GM23338 (cell line): ENCODE measurements around the gene PID1. TPM values are rescaled to one million over a fixed set of nuclear protein-coding genes. Genes with fewer than 3 reads are reported as not detected.

Experiments used
- ATAC-seq: fragments of 200-7000 bp; cut with Tn5 transposase; 3 replicates; pipeline ENCODE4 v1.9.1; 2020
- DNase-seq: peaks from one replicate; pipeline ENCODE4 v3.0.0-alpha.2; 2015; ENCODE audit warnings: low spot score
- H2AFZ ChIP-seq: fragments of 200-600 bp; sonication (generic); 2 replicates; pipeline ENCODE4 v1.8.0; 2016; ENCODE audit warnings: antibody characterized with exemption, mild to moderate bottlenecking, moderate library complexity
- H3F3A ChIP-seq: fragments of 200-600 bp; sonication (generic); replicated peaks from 2 replicates; pipeline ENCODE4 v1.8.0; 2017; ENCODE audit warnings: antibody characterized with exemption, mixed run types, low read depth
- H3K27ac ChIP-seq: fragments of 200-600 bp; sonication (generic); 2 replicates; pipeline ENCODE4 v1.6.1; 2016; ENCODE audit warnings: low read depth
- H3K27me3 ChIP-seq: fragments of 200-600 bp; sonication (generic); 2 replicates; pipeline ENCODE4 v1.8.0; 2016; ENCODE audit warnings: mild to moderate bottlenecking, mixed run types, moderate library complexity; ENCODE audit not compliant: insufficient read depth
- H3K36me3 ChIP-seq: fragments of 200-600 bp; sonication (generic); 2 replicates; pipeline ENCODE4 v1.8.0; 2016; ENCODE audit warnings: mild to moderate bottlenecking; ENCODE audit not compliant: insufficient read depth
- H3K4me1 ChIP-seq: fragments of 200-600 bp; sonication (generic); 2 replicates; pipeline ENCODE4 v1.8.0; 2016; ENCODE audit warnings: mild to moderate bottlenecking, moderate library complexity; ENCODE audit not compliant: insufficient read depth
- H3K4me2 ChIP-seq: fragments of 200-600 bp; sonication (generic); 2 replicates; pipeline ENCODE4 v1.7.1; 2017; ENCODE audit warnings: mixed run types
- H3K4me3 ChIP-seq: fragments of 200-600 bp; sonication (generic); 2 replicates; pipeline ENCODE4 v1.6.1; 2016; ENCODE audit warnings: mixed run types
- H3K79me2 ChIP-seq: fragments of 200-600 bp; sonication (generic); replicated peaks from 2 replicates; pipeline ENCODE4 v1.8.0; 2017; ENCODE audit warnings: mild to moderate bottlenecking; ENCODE audit not compliant: insufficient read depth
- H3K9me2 ChIP-seq: fragments of 200-600 bp; sonication (generic); 2 replicates; pipeline ENCODE4 v1.8.0; 2017; ENCODE audit not compliant: insufficient read depth
- H4K20me1 ChIP-seq: fragments of 200-600 bp; sonication (generic); replicated peaks from 2 replicates; pipeline ENCODE4 v1.8.0; 2017; ENCODE audit warnings: mild to moderate bottlenecking; ENCODE audit not compliant: insufficient read depth
- H3K27ac Mint-ChIP-seq: 2 replicates; pipeline ENCODE4 v1.8.0; 2020; ENCODE audit warnings: inconsistent platforms, mild to moderate bottlenecking, moderate library complexity, mixed read lengths
- H3K27me3 Mint-ChIP-seq: 3 replicates; pipeline ENCODE4 v1.8.0; 2022; ENCODE audit warnings: low read depth, mild to moderate bottlenecking, moderate library complexity, mixed read lengths, inconsistent platforms; ENCODE audit not compliant: insufficient read depth, poor library complexity
- H3K36me3 Mint-ChIP-seq: 3 replicates; pipeline ENCODE4 v1.8.0; 2021; ENCODE audit warnings: low read depth, mild to moderate bottlenecking, inconsistent platforms, moderate library complexity, mixed read lengths
- H3K4me1 Mint-ChIP-seq: 3 replicates; pipeline ENCODE4 v1.8.0; 2020; ENCODE audit warnings: mild to moderate bottlenecking, inconsistent platforms, mixed read lengths
- H3K4me3 Mint-ChIP-seq: 3 replicates; pipeline ENCODE4 v1.8.0; 2021; ENCODE audit warnings: moderate library complexity, mild to moderate bottlenecking, inconsistent platforms, mixed read lengths
- H3K9me3 Mint-ChIP-seq: 3 replicates; pipeline ENCODE4 v1.8.0; 2020; ENCODE audit warnings: moderate library complexity, mild to moderate bottlenecking, inconsistent platforms, mixed read lengths
- CREB1 ChIP-seq: fragments of 250-450 bp; sonication (Bioruptor Pico); IDR thresholded peaks from 2 replicates; pipeline ENCODE4 v1.5.0; 2020; ENCODE audit warnings: low read depth, mild to moderate bottlenecking, moderate library complexity
- CTCF ChIP-seq, 2 experiments: fragments of 200-600 bp in 1 of 2; sonication (generic) in 1 of 2; conservative IDR thresholded peaks; 2 replicates each; pipeline versions ENCODE4 v1.5.1 to v1.6.1; 2016 to 2017; ENCODE audit warnings: antibody characterized with exemption in 2 of 2, low read depth in 2 of 2, mild to moderate bottlenecking in 2 of 2, moderate library complexity in 1 of 2
- ETS1 ChIP-seq: IDR thresholded peaks from 2 replicates; pipeline ENCODE4 v1.6.1; 2016; ENCODE audit warnings: antibody characterized with exemption
- EZH2 ChIP-seq: fragments of 200-600 bp; sonication (generic); IDR thresholded peaks from one replicate; pipeline ENCODE4 v1.8.0; 2017; ENCODE audit warnings: antibody characterized with exemption, mild to moderate bottlenecking, low read depth; ENCODE audit not compliant: unreplicated experiment
- EZH2phosphoT487 ChIP-seq: fragments of 200-600 bp; sonication (generic); IDR thresholded peaks from one replicate; pipeline ENCODE4 v1.8.1; 2018; ENCODE audit warnings: antibody characterized with exemption; ENCODE audit not compliant: unreplicated experiment
- JUNB ChIP-seq: IDR thresholded peaks from one replicate; pipeline ENCODE4 v1.6.1; 2016; ENCODE audit warnings: antibody characterized with exemption; ENCODE audit not compliant: unreplicated experiment
- NANOG ChIP-seq: IDR thresholded peaks from 2 replicates; pipeline ENCODE4 v1.6.1; 2016; ENCODE audit warnings: antibody characterized with exemption, borderline replicate concordance
- POLR2AphosphoS5 ChIP-seq: IDR thresholded peaks from 2 replicates; pipeline ENCODE4 v1.6.1; 2016; ENCODE audit warnings: antibody characterized with exemption, low read depth
- REST ChIP-seq: IDR thresholded peaks from one replicate; pipeline ENCODE4 v1.6.1; 2018; ENCODE audit warnings: antibody characterized with exemption; ENCODE audit not compliant: unreplicated experiment
- STAT1 ChIP-seq: IDR thresholded peaks from one replicate; pipeline ENCODE4 v1.6.1; 2016; ENCODE audit warnings: antibody characterized with exemption; ENCODE audit not compliant: unreplicated experiment
- ZNF114 ChIP-seq: fragments of 250-450 bp; sonication (Bioruptor Pico); IDR thresholded peaks from 2 replicates; pipeline ENCODE4 v1.5.0; 2020; ENCODE audit warnings: mild to moderate bottlenecking, moderate library complexity
- ZNF331 ChIP-seq: fragments of 250-450 bp; sonication (Bioruptor Pico); IDR thresholded peaks from 2 replicates; pipeline ENCODE4 v1.5.0; 2020; ENCODE audit warnings: low read depth, mild to moderate bottlenecking, moderate library complexity
- polyA plus RNA-seq: library from polyadenylated mRNA; unstranded; fragments of >200 nt; fragmentation: Nextera tagmentation; extraction: Ambion mirVana; gene quantifications from 2 replicates; pipeline ENCODE4 v1.2.1, GENCODE V29; 2016
- total RNA-seq: library from RNA; depleted of rRNA; stranded (reverse); fragments of >200 nt; shearing (Covaris generic); gene quantifications from 2 replicates; pipeline ENCODE4 v1.2.3, GENCODE V29; 2014

Gene PID1
- total and polyA plus RNA-seq, 2 experiments from 2014 or later: 1.7 to 2.4 TPM

- TF ChIP-seq REST: no peak
- TF ChIP-seq POLR2AphosphoS5: no peak
- TF ChIP-seq JUNB: no peak
These were observed 229.4 kb downstream of the PID1 start (continued) for GRCh38 chr2:229041691-229042090.

DNA sequence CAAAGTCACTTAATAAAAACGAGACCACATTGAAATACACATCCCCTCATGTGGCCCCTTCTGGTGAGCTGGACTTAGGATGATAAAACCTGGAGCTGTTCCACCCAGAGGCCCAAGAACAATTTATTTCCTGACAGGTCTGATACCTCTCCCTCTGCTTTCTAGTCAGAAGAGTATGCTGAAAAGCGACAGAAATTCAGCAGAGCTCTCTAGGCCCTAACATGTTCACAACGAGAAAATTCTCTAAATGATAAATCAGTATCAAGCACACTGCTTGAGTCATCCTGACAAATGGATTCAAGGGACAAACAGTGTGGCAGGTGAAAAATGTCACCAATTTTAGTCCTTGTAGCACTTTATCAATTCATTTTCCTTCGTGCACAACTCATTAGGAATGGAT, 233.5 kb downstream of the PID1 start:
- no peaks in the 10 kb centered on the region for H3K4me1 ChIP-seq
- Mint-ChIP-seq H3K27ac (no peak overlapping the region), H3K4me3 (no peak overlapping the region), H3K36me3 (no peaks in the 10 kb centered on the region), H3K27me3 (no peaks in the 10 kb centered on the region), H3K4me1 (no peaks in the 10 kb centered on the region), H3K9me3 (no peaks in the 10 kb centered on the region)
- H3K4me3 ChIP-seq: no peak overlapping the region
- no peaks in the 10 kb centered on the region for H3K27me3 ChIP-seq
- no peak overlapping the region for H2AFZ ChIP-seq
- no peaks in the 10 kb centered on the region for H3K79me2 ChIP-seq
- no peaks in the 10 kb centered on the region for H4K20me1 ChIP-seq
- no peaks in the 10 kb centered on the region for H3K36me3 ChIP-seq
- ATAC-seq (no peak), DNase-seq (no peak)
- TF ChIP-seq ETS1 (no peak), POLR2AphosphoS5 (no peak), JUNB (no peak), CTCF (conservative IDR thresholded peaks at IDR 0.05; ENCODE audit: low read depth in 2 of 2) (no peak), ZNF114 (CRISPR knock-in tag) (no peak)
- H3F3A ChIP-seq: no peaks in the 10 kb centered on the region
- no peak overlapping the region for H3K27ac ChIP-seq
- no peak overlapping the region for H3K4me2 ChIP-seq
- H3K9me2 ChIP-seq: no peaks in the 10 kb centered on the region

DNA sequence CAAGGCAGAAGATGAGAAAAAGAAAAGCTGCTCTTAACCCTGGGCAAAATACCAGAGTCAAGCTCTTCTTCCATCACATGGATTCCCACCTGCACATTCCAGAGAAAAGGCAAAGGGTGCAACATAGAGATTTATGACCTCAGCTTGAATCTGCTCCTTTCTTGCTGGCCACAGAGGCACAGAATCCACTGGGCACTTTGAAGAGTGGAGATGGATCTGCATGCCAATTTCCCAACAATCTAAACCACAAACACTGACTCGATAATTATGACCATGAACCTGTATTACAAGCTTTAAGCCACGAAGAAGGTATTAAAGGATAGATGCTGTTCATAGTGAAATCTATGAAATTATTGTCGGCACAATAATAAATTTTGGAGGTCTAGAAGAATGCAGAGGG, 237.3 kb downstream of the PID1 start:
- no peak for ATAC-seq
- no peak overlapping the region for H3K27ac Mint-ChIP-seq
- no peaks in the 10 kb centered on the region for H3K9me3 Mint-ChIP-seq
- TF ChIP-seq REST: no peak
- no peak for TF ChIP-seq EZH2
- no peak for TF ChIP-seq STAT1
- TF ChIP-seq NANOG: no peak
- no peak for TF ChIP-seq EZH2phosphoT487
- no peak for TF ChIP-seq JUNB
- TF ChIP-seq ZNF331 (CRISPR knock-in tag): no peak
- no peak for TF ChIP-seq CREB1 (CRISPR knock-in tag)
- TF ChIP-seq ETS1: no peak

More for the DNA sequence above, 237.3 kb downstream of the PID1 start:
- no peaks in the 10 kb centered on the region for H3K9me2 ChIP-seq
- no peak overlapping the region for H2AFZ ChIP-seq
- no peaks in the 10 kb centered on the region for H4K20me1 ChIP-seq
- no peak overlapping the region for H3K4me2 ChIP-seq
- no peak overlapping the region for H3K4me3 ChIP-seq
- Mint-ChIP-seq H3K4me3 (no peak overlapping the region), H3K36me3 (no peaks in the 10 kb centered on the region), H3K4me1 (no peaks in the 10 kb centered on the region), H3K27me3 (peaks cover 1% of the 10 kb centered on the region)
- H3K36me3 ChIP-seq: no peaks in the 10 kb centered on the region
- H3K79me2 ChIP-seq: no peaks in the 10 kb centered on the region
- H3F3A ChIP-seq: no peaks in the 10 kb centered on the region
- no peaks in the 10 kb centered on the region for H3K27me3 ChIP-seq
- no peak for DNase-seq
- H3K4me1 ChIP-seq: no peaks in the 10 kb centered on the region
- H3K27ac ChIP-seq: no peak overlapping the region
